Measurements from ENCODE around the gene PIGK. TPM values are rescaled to one million over a fixed set of nuclear protein-coding genes. Genes with fewer than 3 reads are reported as not detected.
A peak's percentile ranks its signal among the peaks of the same experiment; 100 is the strongest.
"Not testable (repeated sequence)": the region's sequence is repeated elsewhere in the genome, so short reads cannot be mapped to it uniquely, and the experiment has no call there.

PIGK gene
- polyA plus RNA-seq, 3 donors, result 55.9 to 59.3 (median 59.2) TPM

DNA sequence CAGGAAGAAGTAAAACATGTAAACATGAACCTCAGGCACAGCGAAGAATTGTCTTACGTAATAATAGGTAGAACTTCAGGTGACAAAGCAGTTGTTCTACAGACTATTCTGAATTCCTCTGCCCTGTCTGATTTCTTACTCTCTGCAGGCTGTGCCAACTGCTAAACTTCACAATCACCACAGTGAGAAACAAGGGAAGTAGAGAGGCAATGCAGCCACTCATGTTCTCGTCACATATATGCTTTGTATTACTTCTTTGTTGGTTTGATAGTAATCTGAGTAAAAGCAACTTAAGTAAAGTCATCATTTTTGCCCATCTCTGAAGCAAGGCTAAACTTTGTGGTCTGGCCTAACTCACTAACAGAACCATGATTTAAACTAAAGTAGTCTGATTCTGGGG lies 21.9 kb downstream of the PIGK start:
- DNase-seq (ENCODE audit: low read depth in 3 of 3, low spot score in 2 of 3), result no peak

DNA sequence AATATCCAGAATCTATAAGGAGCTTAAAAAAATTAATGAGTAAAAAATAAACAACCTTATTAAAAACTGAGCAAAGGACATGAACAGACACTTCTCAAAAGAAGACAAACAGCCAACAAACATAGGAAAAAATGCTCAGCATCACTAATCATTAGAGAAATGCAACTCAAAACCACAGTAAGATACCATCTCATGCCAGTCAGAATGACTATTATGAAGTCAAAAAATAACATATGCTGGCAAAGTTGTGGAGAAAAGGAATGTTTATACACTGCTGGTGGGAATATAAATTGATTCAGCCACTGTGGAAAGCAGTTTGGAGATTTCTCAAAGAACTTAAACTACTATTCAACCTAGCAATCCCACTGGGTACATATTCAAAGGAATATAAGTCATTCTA lies 25.3 kb downstream of the PIGK start:
- no peak for DNase-seq (ENCODE audit: low read depth in 3 of 3, low spot score in 2 of 3)

DNA sequence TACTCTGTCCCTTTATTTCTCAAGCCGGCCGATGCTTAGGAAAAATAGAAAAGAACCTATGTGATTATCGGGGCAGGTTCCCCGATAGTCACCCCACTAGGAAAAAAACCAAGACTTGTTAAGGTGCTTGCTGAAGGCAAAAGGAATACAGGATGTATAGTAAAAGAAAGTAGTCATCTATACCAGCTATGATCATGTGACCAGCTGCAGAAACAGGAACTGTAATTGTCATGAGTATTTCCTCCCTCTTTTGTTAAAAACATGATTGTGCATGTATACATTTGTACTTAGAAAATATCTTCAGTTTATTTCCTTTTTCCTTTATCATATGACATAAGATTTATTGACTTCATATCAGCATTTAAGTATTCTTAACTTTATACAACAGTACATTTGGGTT lies 30.5 kb downstream of the PIGK start:
- DNase-seq (ENCODE audit: low read depth in 3 of 3, low spot score in 2 of 3), result no peak

DNA sequence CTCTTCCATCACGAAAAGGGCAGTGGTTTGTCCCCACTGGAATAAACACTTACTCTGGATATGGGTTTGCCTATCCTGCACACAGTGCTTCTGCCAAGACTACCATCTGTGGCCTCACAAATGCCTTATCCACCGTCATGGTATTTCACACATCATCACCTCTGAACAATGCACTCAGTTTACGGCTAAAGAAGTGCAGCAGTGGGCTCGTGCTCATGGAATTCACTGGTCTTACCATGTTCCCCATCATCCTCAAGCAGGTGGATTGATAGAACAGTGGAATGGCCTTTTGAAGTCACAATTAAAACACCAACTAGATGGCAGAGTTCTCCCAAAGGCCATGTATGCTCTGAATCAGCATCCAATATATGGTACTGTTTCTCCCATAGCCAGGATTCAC lies 32.3 kb downstream of the PIGK start:
- DNase-seq (ENCODE audit: low read depth in 3 of 3, low spot score in 2 of 3), result not testable (repeated sequence)

DNA sequence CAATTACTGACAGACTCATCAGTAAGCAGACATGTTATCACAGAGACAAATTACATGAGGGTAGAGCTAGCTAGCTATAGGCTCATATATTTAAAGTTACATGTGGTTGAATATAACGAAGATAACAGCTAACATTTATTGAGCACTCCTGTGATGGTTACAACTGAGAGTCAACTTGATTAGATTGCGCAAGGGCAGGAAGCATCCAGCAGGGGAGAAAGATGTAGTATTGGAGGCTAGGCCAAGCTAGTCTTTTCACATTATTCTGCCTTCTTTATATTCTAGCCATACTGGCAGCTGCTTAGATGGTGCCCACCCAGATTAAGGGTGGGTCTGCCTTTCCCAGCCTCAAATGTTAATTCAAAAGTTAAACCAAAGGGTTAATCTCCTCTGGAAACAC lies 37.1 kb downstream of the PIGK start:
- DNase-seq (ENCODE audit: low read depth in 3 of 3, low spot score in 2 of 3), result no peak

- no peak for DNase-seq (ENCODE audit: low read depth in 3 of 3, low spot score in 2 of 3)
These were observed 39.6 kb downstream of the PIGK start for GRCh38 chr1:77179632-77180031.

DNA sequence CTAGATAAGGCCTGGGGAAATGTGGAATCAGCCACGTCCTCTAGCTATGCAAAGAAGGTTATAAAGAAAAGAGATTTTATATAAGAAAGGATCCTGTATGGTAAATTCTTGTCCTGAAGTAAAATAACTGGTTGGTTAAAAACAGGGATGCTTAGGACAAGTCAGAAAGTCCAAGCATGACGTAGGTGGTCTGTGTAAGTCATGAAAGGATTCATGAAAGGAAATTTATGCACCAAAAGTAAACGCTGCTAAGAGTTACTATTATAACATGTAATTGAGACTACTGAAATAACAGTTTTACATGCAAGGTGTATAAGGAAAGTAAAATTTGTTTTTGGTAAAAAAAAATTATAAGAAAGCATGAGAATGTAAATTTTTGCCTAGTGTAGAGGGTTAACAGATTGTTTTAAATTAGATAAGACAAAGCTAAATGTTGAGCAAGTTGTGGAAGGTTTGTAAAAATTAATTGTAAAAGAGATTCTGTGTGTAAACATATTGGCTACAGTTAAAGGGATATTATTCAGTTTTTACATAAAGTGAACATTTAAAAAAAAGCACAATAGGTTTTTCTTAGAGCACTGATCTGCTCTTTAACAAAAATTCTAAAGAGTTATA lies 43.9 kb downstream of the PIGK start:
- DNase-seq (ENCODE audit: low read depth in 3 of 3, low spot score in 2 of 3), result no peak

DNA sequence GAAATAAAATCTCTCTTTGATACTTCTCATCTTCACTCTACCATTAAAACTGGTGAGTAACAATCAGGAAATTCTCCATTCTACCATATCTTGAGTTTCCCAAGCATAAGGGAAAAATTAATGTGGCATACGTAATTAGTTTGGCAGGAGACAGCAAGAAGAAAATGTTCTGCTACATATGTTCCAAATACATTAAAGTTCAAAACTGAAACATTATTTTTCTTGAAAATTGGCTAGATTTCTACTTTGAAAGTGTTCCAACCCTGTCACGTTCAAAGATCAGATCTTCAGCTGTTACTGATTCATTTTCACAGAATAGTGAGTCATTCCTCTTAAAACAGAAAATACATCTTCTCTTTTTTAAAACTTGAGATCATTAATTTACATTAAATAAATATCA lies 48.5 kb downstream of the PIGK start:
- peak in 1 of 3 donors; percentile 23 for DNase-seq (ENCODE audit: low read depth in 3 of 3, low spot score in 2 of 3)

DNA sequence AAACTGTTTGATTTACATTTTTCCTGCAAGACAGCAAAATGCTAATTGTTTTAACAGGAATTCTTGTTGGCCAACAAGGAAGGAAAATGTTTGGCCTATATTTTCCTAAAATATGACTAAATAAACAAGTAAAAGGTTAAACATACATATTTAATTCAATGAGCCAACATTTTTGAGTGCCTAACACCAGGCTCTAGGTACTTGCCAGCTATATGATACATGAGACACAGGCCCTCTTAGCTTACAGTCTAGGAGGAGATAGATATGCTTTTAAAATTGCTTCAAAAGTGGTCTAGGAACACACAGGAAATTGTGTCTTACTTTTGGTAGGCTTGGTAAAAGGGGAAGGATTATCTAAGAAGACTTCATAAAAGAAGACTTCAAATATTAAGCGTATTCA lies 50.9 kb downstream of the PIGK start:
- no peak for DNase-seq (ENCODE audit: low read depth in 3 of 3, low spot score in 2 of 3)

- no peak for DNase-seq (ENCODE audit: low read depth in 3 of 3, low spot score in 2 of 3)
These were observed 54.7 kb downstream of the PIGK start for GRCh38 chr1:77164434-77164944.

GRCh38 chr1:77159706-77160105 lies 59.5 kb downstream of the PIGK start:
- DNase-seq (ENCODE audit: low read depth in 3 of 3, low spot score in 2 of 3), result not testable (repeated sequence)

GRCh38 chr1:77156214-77156613 lies 63.0 kb downstream of the PIGK start:
- no peak for DNase-seq (ENCODE audit: low read depth in 3 of 3, low spot score in 2 of 3)

GRCh38 chr1:77146270-77146669 lies 73.0 kb downstream of the PIGK start:
- no peak for DNase-seq (ENCODE audit: low read depth in 3 of 3, low spot score in 2 of 3)

GRCh38 chr1:77143529-77144121 lies 75.6 kb downstream of the PIGK start:
- no peak for DNase-seq (ENCODE audit: low read depth in 3 of 3, low spot score in 2 of 3)

GRCh38 chr1:77139389-77139788 lies 79.8 kb downstream of the PIGK start:
- DNase-seq (ENCODE audit: low read depth in 3 of 3, low spot score in 2 of 3), result no peak

GRCh38 chr1:77134359-77134758 lies 84.9 kb downstream of the PIGK start:
- no peak for DNase-seq (ENCODE audit: low read depth in 3 of 3, low spot score in 2 of 3)

DNA sequence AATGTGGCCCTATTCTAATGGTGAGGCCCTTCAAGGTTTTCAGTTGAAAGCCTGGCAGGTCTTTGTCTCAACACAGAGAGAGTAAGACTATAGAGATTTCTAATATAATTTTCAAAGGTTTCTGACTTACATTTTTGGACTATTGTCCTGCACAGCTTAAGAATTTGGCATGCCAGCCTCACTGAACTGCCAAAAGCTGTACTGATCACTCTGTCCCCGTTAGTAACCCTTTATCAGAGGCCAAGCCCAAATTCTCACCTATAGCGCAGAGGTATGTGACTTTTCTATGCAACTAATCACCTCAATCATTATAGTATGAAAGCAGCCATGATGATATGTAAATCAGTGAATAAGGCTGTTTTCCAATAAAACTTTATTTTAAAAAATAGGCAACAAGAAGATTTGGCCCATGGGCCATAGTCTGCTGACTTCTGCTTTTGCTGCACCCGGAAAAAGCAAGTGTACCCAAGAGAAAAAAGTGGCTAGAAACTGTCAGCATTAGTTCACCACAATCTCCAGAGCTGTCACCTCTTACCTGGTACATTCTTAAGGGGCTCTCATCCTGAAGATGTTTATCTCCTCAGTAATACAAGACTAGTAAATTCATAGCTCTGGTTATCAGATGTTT lies 85.4 kb downstream of the PIGK start:
- no peak for DNase-seq (ENCODE audit: low read depth in 3 of 3, low spot score in 2 of 3)

GRCh38 chr1:77126307-77126706 lies 92.9 kb downstream of the PIGK start:
- DNase-seq (ENCODE audit: low read depth in 3 of 3, low spot score in 2 of 3), result peak in 2 of 3 donors; percentile 41 to 48

DNA sequence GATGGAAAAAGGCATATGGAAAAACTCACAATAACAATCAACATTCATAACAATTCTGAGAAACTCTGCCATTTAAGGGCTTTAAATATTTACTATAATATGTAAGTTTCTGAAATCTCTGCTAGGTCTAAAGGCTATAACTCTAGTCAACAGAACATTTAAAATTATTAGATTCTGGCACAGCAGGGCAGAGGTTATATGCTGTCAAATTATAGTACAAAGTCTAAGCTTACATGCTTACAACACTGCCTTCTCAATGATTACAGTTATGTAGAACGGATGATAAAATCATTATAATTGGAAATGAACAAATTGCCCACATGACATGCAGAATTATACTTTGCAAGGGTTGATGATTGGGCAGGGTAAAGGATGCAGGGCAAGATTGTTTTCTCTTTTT lies 97.7 kb downstream of the PIGK start:
- DNase-seq (ENCODE audit: low read depth in 3 of 3, low spot score in 2 of 3), result no peak

DNA sequence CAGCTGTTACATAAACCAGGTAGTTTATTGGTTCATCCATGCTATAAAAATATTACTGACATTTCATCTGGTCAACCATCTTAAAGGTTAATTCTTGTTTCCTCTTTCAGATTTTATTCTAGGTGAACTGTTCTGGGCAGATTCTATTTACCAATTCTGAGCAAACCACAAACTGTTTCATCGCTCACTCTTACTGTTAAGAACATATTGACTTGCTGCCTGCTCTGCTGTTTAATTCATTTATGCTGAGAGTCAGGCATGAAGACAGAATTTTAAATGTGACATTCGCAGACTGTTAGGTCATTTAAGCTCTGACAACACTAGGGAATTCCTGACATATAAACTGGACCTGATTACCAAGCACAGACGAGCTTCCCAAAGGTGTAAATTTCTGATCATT lies 98.3 kb downstream of the PIGK start:
- DNase-seq (ENCODE audit: low read depth in 3 of 3, low spot score in 2 of 3), result no peak

DNA sequence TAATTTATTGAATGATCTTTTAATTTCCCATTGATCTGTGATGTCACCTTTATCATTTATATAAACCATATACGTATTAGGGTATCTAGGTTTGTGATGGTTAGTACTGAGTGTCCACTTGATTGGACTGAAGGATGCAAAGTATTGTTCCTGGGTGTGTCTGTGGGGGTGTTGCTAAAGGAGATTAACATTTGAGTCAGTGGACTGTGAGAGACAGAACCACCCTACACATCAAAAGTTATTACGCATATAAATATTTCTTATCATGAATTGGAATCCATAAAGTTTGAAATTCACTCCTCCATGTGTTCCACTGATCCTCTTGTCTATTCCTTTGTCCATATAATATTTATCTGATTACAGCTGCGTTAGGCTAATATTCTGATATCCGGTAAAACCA lies 100.5 kb downstream of the PIGK start:
- no peak for DNase-seq (ENCODE audit: low read depth in 3 of 3, low spot score in 2 of 3)

- no peak for DNase-seq (ENCODE audit: low read depth in 3 of 3, low spot score in 2 of 3)
These were observed 114.6 kb downstream of the PIGK start for GRCh38 chr1:77104672-77105071.

Measured in right renal cortex interstitium (tissue), 3 donors.